ENCODE data around the gene BCAP29. TPM values are rescaled to one million over a fixed set of nuclear protein-coding genes. Genes with fewer than 3 reads are reported as not detected.

BCAP29 gene
- total RNA-seq, 1 experiment from 2014 or later: 17.6 TPM

DNA sequence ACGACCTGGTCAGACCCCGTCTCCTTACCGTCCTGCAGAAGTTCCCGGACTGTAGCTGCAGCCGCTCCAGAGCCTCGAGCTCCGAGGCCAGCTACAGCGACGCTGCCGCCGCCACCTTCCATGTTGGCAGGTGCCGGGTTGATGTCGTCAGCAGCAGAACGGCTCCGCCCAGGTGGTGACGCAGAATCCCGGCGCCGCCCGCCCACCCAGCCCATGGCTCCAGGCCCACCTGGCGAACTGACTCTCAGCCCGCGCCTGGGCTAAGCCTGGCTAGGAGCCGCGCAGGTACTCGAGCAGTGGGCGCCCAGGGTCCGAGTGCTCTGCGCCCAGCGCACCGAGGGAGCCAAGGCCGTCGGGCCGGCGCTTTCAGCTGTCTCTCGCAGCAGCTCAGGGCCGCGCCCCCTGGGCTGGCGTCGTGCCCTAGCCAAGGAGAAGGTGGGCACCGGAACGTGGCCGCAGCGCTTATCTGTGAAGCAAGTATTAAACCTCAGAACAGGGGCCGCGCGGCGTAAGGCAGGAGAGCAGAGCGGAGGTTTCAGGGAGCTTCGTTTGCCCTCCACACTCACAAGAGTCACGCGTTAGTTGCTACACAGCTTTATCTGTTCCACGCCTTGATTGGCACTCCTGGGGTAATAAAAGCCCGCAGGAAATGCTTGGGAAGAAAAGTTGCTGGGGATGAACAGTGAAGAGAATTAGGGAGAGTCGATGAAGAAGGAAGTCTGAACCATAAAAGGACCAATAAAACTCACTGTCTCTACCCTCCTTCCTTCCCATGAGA lies 16.1 kb upstream of the BCAP29 start, which contains the start of the genes COG5 and DUS4L:
Gene COG5 (minus strand): TSS at position 146 of the 778 bp plus-strand sequence. CDS start 24 bp downstream, at position 122.
Gene DUS4L (plus strand): TSS at position 197 of the 778 bp plus-strand sequence. CDS start 3,100 bp downstream, outside the sequence.
- BruUV-seq (replicated peaks): no TSS peak
- Mint-ChIP-seq H3K9me3 (ENCODE audit: low read depth, unreplicated experiment) (no peaks in the 10 kb centered on the region), H3K27ac (ENCODE audit: unreplicated experiment) (peak within 1 kb of the TSS; percentile 99), H3K4me1 (ENCODE audit: low read depth, unreplicated experiment) (peaks cover 42% of the 10 kb centered on the region), H3K27me3 (ENCODE audit: unreplicated experiment) (no peaks in the 10 kb centered on the region), H3K4me3 (ENCODE audit: low read depth, unreplicated experiment) (peak within 1 kb of the TSS; percentile 88), H3K36me3 (ENCODE audit: insufficient read depth, unreplicated experiment) (peaks cover 19% of the 10 kb centered on the region)
- TF ChIP-seq, protein P1, sequence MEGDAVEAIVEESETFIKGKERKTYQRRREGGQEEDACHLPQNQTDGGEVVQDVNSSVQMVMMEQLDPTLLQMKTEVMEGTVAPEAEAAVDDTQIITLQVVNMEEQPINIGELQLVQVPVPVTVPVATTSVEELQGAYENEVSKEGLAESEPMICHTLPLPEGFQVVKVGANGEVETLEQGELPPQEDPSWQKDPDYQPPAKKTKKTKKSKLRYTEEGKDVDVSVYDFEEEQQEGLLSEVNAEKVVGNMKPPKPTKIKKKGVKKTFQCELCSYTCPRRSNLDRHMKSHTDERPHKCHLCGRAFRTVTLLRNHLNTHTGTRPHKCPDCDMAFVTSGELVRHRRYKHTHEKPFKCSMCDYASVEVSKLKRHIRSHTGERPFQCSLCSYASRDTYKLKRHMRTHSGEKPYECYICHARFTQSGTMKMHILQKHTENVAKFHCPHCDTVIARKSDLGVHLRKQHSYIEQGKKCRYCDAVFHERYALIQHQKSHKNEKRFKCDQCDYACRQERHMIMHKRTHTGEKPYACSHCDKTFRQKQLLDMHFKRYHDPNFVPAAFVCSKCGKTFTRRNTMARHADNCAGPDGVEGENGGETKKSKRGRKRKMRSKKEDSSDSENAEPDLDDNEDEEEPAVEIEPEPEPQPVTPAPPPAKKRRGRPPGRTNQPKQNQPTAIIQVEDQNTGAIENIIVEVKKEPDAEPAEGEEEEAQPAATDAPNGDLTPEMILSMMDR (IDR thresholded peaks at IDR 0.05; ENCODE audit: unreplicated experiment): no peak
- CTCF ChIA-PET: interaction anchor here (1.0 to 1.2 kb wide), 2 partner anchors 101 to 311 kb away, joined by 3 to 4 read pairs; no protein-coding TSS in a partner anchor
- intact Hi-C loops (cut with micrococcal nuclease; ENCODE audit: unreplicated experiment): loop anchor here (5.0 kb wide), 1 partner anchor 102 kb away; no protein-coding TSS in a partner anchor
- DNase-seq: peak; percentile 75

DNA sequence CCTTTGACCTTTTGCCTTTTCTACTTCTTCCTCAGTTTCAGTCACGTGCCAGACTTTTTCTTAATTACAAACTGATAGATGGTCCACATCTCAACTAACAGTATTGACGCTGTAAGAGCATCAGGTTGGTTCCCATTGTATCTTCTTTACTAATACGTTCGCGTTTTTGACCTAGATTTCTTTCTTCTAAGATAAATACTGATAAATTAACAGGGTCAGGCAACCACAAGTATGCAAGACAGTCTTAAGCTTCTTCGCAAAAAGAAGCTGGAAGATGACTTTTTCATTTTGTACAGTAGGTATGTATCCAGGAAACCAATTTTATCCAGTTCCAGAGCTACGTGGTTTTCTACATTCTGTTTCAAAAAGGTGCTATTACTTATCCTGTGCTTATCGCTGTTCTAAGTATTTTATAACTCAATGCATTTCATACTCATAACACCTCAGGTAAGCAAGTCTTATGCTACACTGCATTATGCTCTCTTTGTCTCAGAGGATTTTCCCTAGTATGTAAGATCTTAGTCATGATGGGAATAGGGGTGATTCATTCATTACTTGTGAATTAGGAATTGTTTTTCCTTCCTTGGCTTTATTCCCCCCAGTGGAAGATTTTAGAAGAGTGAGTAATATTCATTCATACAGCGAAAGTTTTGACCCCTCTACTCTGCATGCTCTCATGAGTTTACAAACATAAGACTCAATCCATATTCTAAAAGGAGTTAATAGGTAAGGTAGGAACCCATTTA lies 15.3 kb upstream of the BCAP29 start:
- Mint-ChIP-seq H3K4me3 (ENCODE audit: low read depth, unreplicated experiment) (peak overlapping the region; percentile 88), H3K9me3 (ENCODE audit: low read depth, unreplicated experiment) (no peaks in the 10 kb centered on the region), H3K27me3 (ENCODE audit: unreplicated experiment) (no peaks in the 10 kb centered on the region), H3K36me3 (ENCODE audit: insufficient read depth, unreplicated experiment) (peaks cover 19% of the 10 kb centered on the region), H3K27ac (ENCODE audit: unreplicated experiment) (peak overlapping the region; percentile 99), H3K4me1 (ENCODE audit: low read depth, unreplicated experiment) (peaks cover 40% of the 10 kb centered on the region)
- CTCF ChIA-PET: no interaction called here
- intact Hi-C loops (cut with micrococcal nuclease; ENCODE audit: unreplicated experiment): loop anchor here (5.0 kb wide), 1 partner anchor 102 kb away; no protein-coding TSS in a partner anchor
- BruUV-seq (replicated peaks): TSS peak; percentile 46
- TF ChIP-seq, protein P1 (IDR thresholded peaks at IDR 0.05; ENCODE audit: unreplicated experiment): no peak
- no peak for DNase-seq

DNA sequence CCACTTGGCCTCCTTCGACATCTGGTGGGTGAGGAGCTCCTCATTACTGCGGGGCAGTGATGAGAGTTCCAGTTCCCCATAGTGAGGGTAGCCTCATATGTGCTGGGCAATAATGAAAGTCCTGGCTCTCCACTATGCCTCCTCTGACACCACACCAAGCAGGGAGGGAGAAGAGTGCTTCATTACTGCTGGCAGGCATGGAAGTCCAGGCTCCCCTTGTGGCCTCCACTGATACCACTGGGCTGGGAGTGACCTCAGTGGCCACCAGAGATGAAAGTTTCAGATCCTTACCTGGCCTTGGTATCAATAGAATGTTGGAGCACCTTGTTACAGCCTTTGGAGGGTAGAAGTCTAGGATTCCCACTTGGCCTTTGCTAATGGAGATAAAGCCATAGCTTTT lies 9.7 kb upstream of the BCAP29 start:
- Mint-ChIP-seq H3K27ac (ENCODE audit: unreplicated experiment) (no peak overlapping the region), H3K4me3 (ENCODE audit: low read depth, unreplicated experiment) (no peak overlapping the region), H3K4me1 (ENCODE audit: low read depth, unreplicated experiment) (peaks cover 9% of the 10 kb centered on the region), H3K36me3 (ENCODE audit: insufficient read depth, unreplicated experiment) (no peaks in the 10 kb centered on the region), H3K9me3 (ENCODE audit: low read depth, unreplicated experiment) (no peaks in the 10 kb centered on the region), H3K27me3 (ENCODE audit: unreplicated experiment) (no peaks in the 10 kb centered on the region)
- TF ChIP-seq, protein P1 (IDR thresholded peaks at IDR 0.05; ENCODE audit: unreplicated experiment): no peak
- no TSS peak for BruUV-seq (replicated peaks)
- no peak for DNase-seq
- intact Hi-C loops (cut with micrococcal nuclease; ENCODE audit: unreplicated experiment): no loop called here
- CTCF ChIA-PET: no interaction called here

DNA sequence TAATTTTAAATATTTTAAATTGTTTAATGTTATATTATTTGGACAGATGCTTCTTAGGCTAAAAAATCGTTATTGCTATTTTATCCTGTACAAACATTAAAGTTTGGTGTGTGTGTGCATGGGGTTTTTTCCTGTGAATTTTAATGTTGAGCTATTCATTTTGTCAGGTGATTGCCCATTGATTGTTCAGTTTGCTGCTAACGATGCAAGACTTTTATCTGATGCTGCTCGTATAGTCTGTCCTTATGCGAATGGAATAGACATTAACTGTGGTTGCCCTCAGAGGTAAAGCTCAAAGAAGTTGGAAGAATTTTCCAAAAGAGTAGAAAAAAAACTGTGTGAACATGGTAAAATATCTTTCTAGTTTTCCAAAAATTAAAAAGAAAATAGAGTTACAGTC lies 6.5 kb upstream of the BCAP29 start:
- H3K36me3 Mint-ChIP-seq (ENCODE audit: insufficient read depth, unreplicated experiment): peaks cover 5% of the 10 kb centered on the region
- DNase-seq: no peak
- intact Hi-C loops (cut with micrococcal nuclease; ENCODE audit: unreplicated experiment): no loop called here
- no peaks in the 10 kb centered on the region for H3K4me1 Mint-ChIP-seq (ENCODE audit: low read depth, unreplicated experiment)
- H3K4me3 Mint-ChIP-seq (ENCODE audit: low read depth, unreplicated experiment): no peak overlapping the region
- BruUV-seq (replicated peaks): no TSS peak
- H3K27me3 Mint-ChIP-seq (ENCODE audit: unreplicated experiment): no peaks in the 10 kb centered on the region
- no peaks in the 10 kb centered on the region for H3K9me3 Mint-ChIP-seq (ENCODE audit: low read depth, unreplicated experiment)
- TF ChIP-seq, protein P1 (IDR thresholded peaks at IDR 0.05; ENCODE audit: unreplicated experiment): no peak
- H3K27ac Mint-ChIP-seq (ENCODE audit: unreplicated experiment): no peak overlapping the region
- CTCF ChIA-PET: no interaction called here
